Caki2 (cell line): ENCODE data around the gene LRRC45. TPM values are rescaled to one million over a fixed set of nuclear protein-coding genes. Genes with fewer than 3 reads are reported as not detected.

Source experiments
- DNase-seq: peaks from one replicate; pipeline ENCODE4 v3.0.0-alpha.2; 2015; ENCODE audit warnings: low read depth
- in situ Hi-C: cut with HindIII; loops from 2 replicates; pipeline ENCODE4 v1.10.0; 2016; ENCODE audit warnings: low sequenced_read_pairs, low pct_unique_long_range_greater_than_20kb, mixed read lengths
- total RNA-seq: library from RNA; depleted of rRNA; stranded (reverse); fragments of >200 nt; shearing (Covaris generic); gene quantifications from 2 replicates; pipeline ENCODE4 v1.2.3, GENCODE V29; 2014; ENCODE audit warnings: low replicate concordance

Gene LRRC45
- total RNA-seq, 1 experiment from 2014 or later: 40.3 TPM

GRCh38 chr17:82054351-82055022 lies 31.4 kb downstream of the LRRC45 start:
- DNase-seq: no peak
- in situ Hi-C loops: no loop called here

GRCh38 chr17:82055023-82055964 lies 32.2 kb downstream of the LRRC45 start:
- DNase-seq: no peak
- in situ Hi-C loops: no loop called here

- in situ Hi-C loops: no loop called here
- DNase-seq: no peak
Measured at GRCh38 chr17:82055965-82056728, 33.0 kb downstream of the LRRC45 start.

GRCh38 chr17:82056729-82057621 lies 33.9 kb downstream of the LRRC45 start:
- no peak for DNase-seq
- in situ Hi-C loops: no loop called here

GRCh38 chr17:82058230-82058854 lies 35.2 kb downstream of the LRRC45 start:
- DNase-seq: no peak
- in situ Hi-C loops: no loop called here

- DNase-seq: no peak
- in situ Hi-C loops: no loop called here
Measured at GRCh38 chr17:82058855-82059249, 35.7 kb downstream of the LRRC45 start.

GRCh38 chr17:82059272-82060000 lies 36.3 kb downstream of the LRRC45 start:
- no peak for DNase-seq
- in situ Hi-C loops: no loop called here

- DNase-seq: no peak
- in situ Hi-C loops: no loop called here
Measured at GRCh38 chr17:82060001-82060380, 36.9 kb downstream of the LRRC45 start.

GRCh38 chr17:82060614-82061013 lies 37.5 kb downstream of the LRRC45 start:
- no peak for DNase-seq
- in situ Hi-C loops: no loop called here

GRCh38 chr17:82061047-82061925 lies 38.2 kb downstream of the LRRC45 start:
- DNase-seq: no peak

GRCh38 chr17:82062076-82062983 lies 39.2 kb downstream of the LRRC45 start:
- DNase-seq: no peak
- in situ Hi-C loops: no loop called here

More at GRCh38 chr17:82061047-82061925, 38.2 kb downstream of the LRRC45 start:
- in situ Hi-C loops: no loop called here

- no peak for DNase-seq
- in situ Hi-C loops: no loop called here
Measured at GRCh38 chr17:82062984-82063368, 39.9 kb downstream of the LRRC45 start.

- no peak for DNase-seq
- in situ Hi-C loops: no loop called here
Measured at GRCh38 chr17:82063424-82064415, 40.6 kb downstream of the LRRC45 start.
